Astrocyte of the hippocampus (primary cell): ENCODE results near the gene PRPF40A.
"Not testable (repeated sequence)": the region's sequence is repeated elsewhere in the genome, so short reads cannot be mapped to it uniquely, and the experiment has no call there.

Source experiments
- DNase-seq: peaks from one replicate; pipeline ENCODE4 v3.0.0; 2011; ENCODE audit warnings: low read depth, low spot score

PRPF40A gene

GRCh38 chr2:152717228-152718075 is at the start of gene PRPF40A:
TSS of gene PRPF40A (minus strand) at chr2:152717461. CDS start at chr2:152717439, 22 bp downstream.
- DNase-seq = peak; percentile 100

GRCh38 chr2:152766928-152767327 is 49.7 kb upstream of the PRPF40A start:
- DNase-seq = peak; percentile 77

GRCh38 chr2:152763651-152764050 is 46.4 kb upstream of the PRPF40A start:
- DNase-seq = no peak

GRCh38 chr2:152763208-152763607 is 45.9 kb upstream of the PRPF40A start:
- DNase-seq = not testable (repeated sequence)

GRCh38 chr2:152762202-152762601 is 44.9 kb upstream of the PRPF40A start:
- DNase-seq = peak; percentile 72

- peak; percentile 16 for DNase-seq
These were observed 44.0 kb upstream of the PRPF40A start for GRCh38 chr2:152761214-152761613.

GRCh38 chr2:152759290-152760072 is 42.2 kb upstream of the PRPF40A start:
- no peak for DNase-seq

- DNase-seq = no peak
These were observed 37.8 kb upstream of the PRPF40A start for GRCh38 chr2:152755029-152755428.

GRCh38 chr2:152747751-152748150 is 30.5 kb upstream of the PRPF40A start:
- peak; percentile 54 for DNase-seq

GRCh38 chr2:152743002-152743401 is 25.7 kb upstream of the PRPF40A start:
- peak; percentile 18 for DNase-seq

- peak; percentile 68 for DNase-seq
These were observed 23.6 kb upstream of the PRPF40A start for GRCh38 chr2:152740743-152741328.

GRCh38 chr2:152739705-152740104 is 22.4 kb upstream of the PRPF40A start:
- DNase-seq = not testable (repeated sequence)

GRCh38 chr2:152738438-152738837 is 21.2 kb upstream of the PRPF40A start:
- DNase-seq = no peak

- DNase-seq = not testable (repeated sequence)
These were observed 20.2 kb upstream of the PRPF40A start for GRCh38 chr2:152737509-152737908.

GRCh38 chr2:152730591-152731333 is 13.5 kb upstream of the PRPF40A start:
- DNase-seq = peak; percentile 27

- no peak for DNase-seq
These were observed 12.6 kb upstream of the PRPF40A start for GRCh38 chr2:152729844-152730243.

- DNase-seq = no peak
These were observed 6.7 kb upstream of the PRPF40A start for GRCh38 chr2:152723918-152724317.

GRCh38 chr2:152722639-152723038 is 5.4 kb upstream of the PRPF40A start:
- DNase-seq = not testable (repeated sequence)

- DNase-seq = no peak
These were observed 3.5 kb upstream of the PRPF40A start for GRCh38 chr2:152720794-152721193.

- DNase-seq = peak; percentile 50
These were observed 1.8 kb upstream of the PRPF40A start for GRCh38 chr2:152718909-152719645.
